ENCODE results near the gene ST6GALNAC1. TPM values are rescaled to one million over a fixed set of nuclear protein-coding genes. Genes with fewer than 3 reads are reported as not detected.

Gene ST6GALNAC1
- total and polyA plus RNA-seq, 4 donors = 13.9 to 24.9 (median 20.9) TPM

- no peak overlapping the region for H3K4me3 ChIP-seq
- no peak for TF ChIP-seq CTCF (IDR thresholded peaks at IDR 0.05; ENCODE audit: control extremely low read depth, extremely low read depth)
- WGBS, 2 donors = 86 to 92% methylated on average over 7 of the region's 7 CpGs
- peaks cover 0 to 5% (median 0%) of the 10 kb centered on the region in 4 donors for H3K36me3 ChIP-seq (ENCODE audit: control insufficient read depth in 4 of 4, insufficient read depth in 4 of 4, low read length in 4 of 4)
- peaks cover 0 to 2% (median 0%) of the 10 kb centered on the region in 3 donors for H3K27me3 ChIP-seq (ENCODE audit: control insufficient read depth in 3 of 3, insufficient read depth in 3 of 3, low read length in 2 of 3)
- no peak overlapping the region for H3K27ac ChIP-seq (ENCODE audit: low read depth in 1 of 2, low read length in 1 of 2)
- H3K9me3 ChIP-seq (ENCODE audit: control insufficient read depth in 4 of 4, insufficient read depth in 3 of 4, low read length in 3 of 4) = no peaks in the 10 kb centered on the region
- DNase-seq = no peak
- ATAC-seq (ENCODE audit: insufficient read depth, low FRiP score) = no peak
- H3K4me1 ChIP-seq (ENCODE audit: control insufficient read depth in 5 of 5, insufficient read depth in 5 of 5, low read length in 5 of 5) = no peaks in the 10 kb centered on the region
- no peak overlapping the region for H3K9ac ChIP-seq (ENCODE audit: insufficient read depth in 1 of 2, low read length in 2 of 2)
Measured at GRCh38 chr17:76577876-76578275, 65.7 kb downstream of the ST6GALNAC1 start.

GRCh38 chr17:76576189-76576588 lies 67.4 kb downstream of the ST6GALNAC1 start:
- no peak overlapping the region for H3K4me3 ChIP-seq
- DNase-seq (no peak), ATAC-seq (ENCODE audit: insufficient read depth, low FRiP score) (no peak)
- no peak overlapping the region for H3K27ac ChIP-seq (ENCODE audit: low read depth in 1 of 2, low read length in 1 of 2)
- no peak overlapping the region for H3K9ac ChIP-seq (ENCODE audit: insufficient read depth in 1 of 2, low read length in 2 of 2)
- H3K27me3 ChIP-seq (ENCODE audit: control insufficient read depth in 3 of 3, insufficient read depth in 3 of 3, low read length in 2 of 3) = no peaks in the 10 kb centered on the region
- WGBS, 2 donors = 70 to 82% methylated on average over 9 of the region's 9 CpGs
- H3K9me3 ChIP-seq (ENCODE audit: control insufficient read depth in 4 of 4, insufficient read depth in 3 of 4, low read length in 3 of 4) = no peaks in the 10 kb centered on the region
- no peak for TF ChIP-seq CTCF (IDR thresholded peaks at IDR 0.05; ENCODE audit: control extremely low read depth, extremely low read depth)
- no peaks in the 10 kb centered on the region for H3K4me1 ChIP-seq (ENCODE audit: control insufficient read depth in 5 of 5, insufficient read depth in 5 of 5, low read length in 5 of 5)
- H3K36me3 ChIP-seq (ENCODE audit: control insufficient read depth in 4 of 4, insufficient read depth in 4 of 4, low read length in 4 of 4) = peaks cover 0 to 8% (median 0%) of the 10 kb centered on the region in 4 donors

GRCh38 chr17:76575570-76575969 lies 68.0 kb downstream of the ST6GALNAC1 start:
- H3K4me3 ChIP-seq = no peak overlapping the region
- TF ChIP-seq CTCF (IDR thresholded peaks at IDR 0.05; ENCODE audit: control extremely low read depth, extremely low read depth) = no peak
- no peaks in the 10 kb centered on the region for H3K4me1 ChIP-seq (ENCODE audit: control insufficient read depth in 5 of 5, insufficient read depth in 5 of 5, low read length in 5 of 5)
- H3K27me3 ChIP-seq (ENCODE audit: control insufficient read depth in 3 of 3, insufficient read depth in 3 of 3, low read length in 2 of 3) = no peaks in the 10 kb centered on the region
- WGBS, 2 donors = 70 to 73% methylated on average over 5 of the region's 5 CpGs
- H3K9ac ChIP-seq (ENCODE audit: insufficient read depth in 1 of 2, low read length in 2 of 2) = no peak overlapping the region
- H3K27ac ChIP-seq (ENCODE audit: low read depth in 1 of 2, low read length in 1 of 2) = no peak overlapping the region
- DNase-seq (no peak), ATAC-seq (ENCODE audit: insufficient read depth, low FRiP score) (no peak)
- H3K9me3 ChIP-seq (ENCODE audit: control insufficient read depth in 4 of 4, insufficient read depth in 3 of 4, low read length in 3 of 4) = no peaks in the 10 kb centered on the region
- peaks cover 0 to 8% (median 0%) of the 10 kb centered on the region in 4 donors for H3K36me3 ChIP-seq (ENCODE audit: control insufficient read depth in 4 of 4, insufficient read depth in 4 of 4, low read length in 4 of 4)

Small RNAs within 50 kb of the gene (small RNA-seq; reads per million reads assigned to genes)
- gene AC015802.2 (ENCODE audit: low replicate concordance) (not detected), gene RNU6-227P (ENCODE audit: low replicate concordance) (not detected)

Other genes with a start within 250 kb of the ST6GALNAC1 start
- 10 to 100 TPM; 24.3 to 24.6 TPM for gene UBE2O, start 190.6 kb downstream of the ST6GALNAC1 start, total RNA-seq
- gene UBE2O, start 190.6 kb downstream of the ST6GALNAC1 start, polyA plus RNA-seq = 10 to 100 TPM; 10.8 to 11.1 TPM
- gene AANAT, start 176.2 kb downstream of the ST6GALNAC1 start, total RNA-seq = under 1 TPM in 1 of 2 donors, not detected in 1; 0.31 TPM
- gene AANAT, start 176.2 kb downstream of the ST6GALNAC1 start, polyA plus RNA-seq = under 1 TPM in 1 of 2 donors, not detected in 1; 0.10 TPM
- 10 to 100 TPM; 22.7 to 56.5 TPM for gene RHBDF2, start 142.3 kb downstream of the ST6GALNAC1 start, total RNA-seq
- gene RHBDF2, start 142.3 kb downstream of the ST6GALNAC1 start, polyA plus RNA-seq = 100 to 1,000 TPM in 1 of 2 donors, 10 to 100 TPM in 1; 20.1 to 116 TPM
- 10 to 100 TPM; 15.9 to 20.0 TPM for gene CYGB, start 106.0 kb downstream of the ST6GALNAC1 start, total RNA-seq
- 10 to 100 TPM; 21.4 to 30.4 TPM for gene CYGB, start 106.0 kb downstream of the ST6GALNAC1 start, polyA plus RNA-seq
- 10 to 100 TPM in 1 of 2 donors, 1 to 10 TPM in 1; 3.3 to 11.3 TPM for gene PRCD, start 103.7 kb downstream of the ST6GALNAC1 start, total RNA-seq
- 1 to 10 TPM; 2.0 to 7.9 TPM for gene PRCD, start 103.7 kb downstream of the ST6GALNAC1 start, polyA plus RNA-seq
- gene ST6GALNAC2, start 57.9 kb downstream of the ST6GALNAC1 start, total RNA-seq = 10 to 100 TPM; 20.8 to 38.0 TPM
- gene ST6GALNAC2, start 57.9 kb downstream of the ST6GALNAC1 start, polyA plus RNA-seq = 10 to 100 TPM; 12.1 to 15.4 TPM
- 100 to 1,000 TPM; 101 to 127 TPM for gene MXRA7, start 67.2 kb upstream of the ST6GALNAC1 start, total RNA-seq
- 10 to 100 TPM; 60.9 to 65.4 TPM for gene MXRA7, start 67.2 kb upstream of the ST6GALNAC1 start, polyA plus RNA-seq
- 10 to 100 TPM; 25.6 to 34.3 TPM for gene JMJD6, start 82.8 kb upstream of the ST6GALNAC1 start, total RNA-seq
- gene JMJD6, start 82.8 kb upstream of the ST6GALNAC1 start, polyA plus RNA-seq = 10 to 100 TPM; 23.8 to 52.9 TPM
- 10 to 100 TPM; 23.1 to 34.5 TPM for gene METTL23, start 83.1 kb upstream of the ST6GALNAC1 start, total RNA-seq
- gene METTL23, start 83.1 kb upstream of the ST6GALNAC1 start, polyA plus RNA-seq = 10 to 100 TPM; 37.7 to 43.1 TPM
- gene SRSF2, start 93.6 kb upstream of the ST6GALNAC1 start, total RNA-seq = 100 to 1,000 TPM; 172 to 215 TPM
- 100 to 1,000 TPM; 136 to 251 TPM for gene SRSF2, start 93.6 kb upstream of the ST6GALNAC1 start, polyA plus RNA-seq
- 10 to 100 TPM; 30.5 to 57.5 TPM for gene MFSD11, start 94.4 kb upstream of the ST6GALNAC1 start, total RNA-seq
- gene MFSD11, start 94.4 kb upstream of the ST6GALNAC1 start, polyA plus RNA-seq = 10 to 100 TPM; 12.0 to 19.5 TPM
- under 1 TPM; 0.28 to 0.40 TPM for gene MGAT5B, start 224.6 kb upstream of the ST6GALNAC1 start, total RNA-seq
- under 1 TPM; 0.52 to 0.67 TPM for gene MGAT5B, start 224.6 kb upstream of the ST6GALNAC1 start, polyA plus RNA-seq